AG10803 (cell line): ENCODE measurements around the gene PCSK5.

Experiments used
- DNase-seq: peaks from one replicate; pipeline ENCODE4 v3.0.0; 2010; ENCODE audit warnings: low read depth
- H3K4me3 ChIP-seq: 2 replicates; pipeline ENCODE4 v1.5.1; 2011; ENCODE audit warnings: mild to moderate bottlenecking, low read length, control low read depth
- CTCF ChIP-seq: conservative IDR thresholded peaks from 2 replicates; pipeline ENCODE4 v1.5.1; 2011; ENCODE audit warnings: mild to moderate bottlenecking, low read length, control low read depth, inconsistent platforms

PCSK5 gene

GRCh38 chr9:76231001-76231400 is 340.5 kb downstream of the PCSK5 start:
- no peak for DNase-seq
- H3K4me3 ChIP-seq = no peak overlapping the region
- TF ChIP-seq CTCF = no peak

- DNase-seq = no peak
- TF ChIP-seq CTCF = no peak
- no peak overlapping the region for H3K4me3 ChIP-seq
These were observed 342.5 kb downstream of the PCSK5 start for GRCh38 chr9:76232861-76233489.

GRCh38 chr9:76240578-76240977 is 350.1 kb downstream of the PCSK5 start:
- H3K4me3 ChIP-seq = no peak overlapping the region
- TF ChIP-seq CTCF = no peak
- DNase-seq = no peak

- no peak for TF ChIP-seq CTCF
- H3K4me3 ChIP-seq = no peak overlapping the region
- DNase-seq = no peak
These were observed 355.0 kb downstream of the PCSK5 start for GRCh38 chr9:76245518-76245917.

- no peak for DNase-seq
- H3K4me3 ChIP-seq = no peak overlapping the region
- no peak for TF ChIP-seq CTCF
These were observed 356.2 kb downstream of the PCSK5 start for GRCh38 chr9:76246680-76247079.

GRCh38 chr9:76247426-76247825 is 357.0 kb downstream of the PCSK5 start:
- H3K4me3 ChIP-seq = no peak overlapping the region
- TF ChIP-seq CTCF = no peak
- no peak for DNase-seq

GRCh38 chr9:76249309-76249708 is 358.8 kb downstream of the PCSK5 start:
- DNase-seq = no peak
- no peak for TF ChIP-seq CTCF
- no peak overlapping the region for H3K4me3 ChIP-seq
